A673 (cell line): ENCODE measurements around the gene CPAMD8.

Experiments used
- EZH2 ChIP-seq: fragments of 200-600 bp; sonication (generic); IDR thresholded peaks from 2 replicates; pipeline ENCODE4 v1.6.1; 2017; ENCODE audit warnings: borderline replicate concordance, low read depth, mild to moderate bottlenecking, mixed read lengths, antibody characterized with exemption, low read length; ENCODE audit not compliant: poor library complexity, severe bottlenecking
- TF ChIP-seq, protein P1 (sequence below): fragments of 300-800, 200-600 bp; sonication (generic); conservative IDR thresholded peaks from 2 replicates; pipeline ENCODE4 v1.5.1; 2017; ENCODE audit warnings: low read depth, mild to moderate bottlenecking, antibody characterized with exemption, low read length, moderate library complexity, mixed read lengths

DNA sequence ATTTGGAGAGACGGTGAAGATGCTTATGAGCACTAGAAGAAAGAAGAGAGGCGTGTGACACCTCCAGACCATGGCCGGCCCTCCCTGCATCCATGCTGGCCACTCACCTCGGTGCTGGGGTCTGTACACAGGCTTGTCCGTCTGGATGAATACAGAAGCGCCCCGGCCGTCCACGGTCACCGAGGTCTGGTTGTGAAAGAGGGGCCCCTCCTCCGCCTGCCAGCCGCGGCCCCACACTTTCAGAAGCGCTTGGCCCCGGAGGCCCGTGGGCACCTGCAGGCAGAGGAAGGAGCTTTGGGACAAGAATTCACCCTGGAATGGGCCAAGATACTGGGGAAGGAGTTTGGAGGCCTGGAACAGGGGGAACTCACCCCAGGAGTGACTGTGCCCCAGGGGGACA, 15.1 kb downstream of the CPAMD8 start:
- TF ChIP-seq, protein P1, sequence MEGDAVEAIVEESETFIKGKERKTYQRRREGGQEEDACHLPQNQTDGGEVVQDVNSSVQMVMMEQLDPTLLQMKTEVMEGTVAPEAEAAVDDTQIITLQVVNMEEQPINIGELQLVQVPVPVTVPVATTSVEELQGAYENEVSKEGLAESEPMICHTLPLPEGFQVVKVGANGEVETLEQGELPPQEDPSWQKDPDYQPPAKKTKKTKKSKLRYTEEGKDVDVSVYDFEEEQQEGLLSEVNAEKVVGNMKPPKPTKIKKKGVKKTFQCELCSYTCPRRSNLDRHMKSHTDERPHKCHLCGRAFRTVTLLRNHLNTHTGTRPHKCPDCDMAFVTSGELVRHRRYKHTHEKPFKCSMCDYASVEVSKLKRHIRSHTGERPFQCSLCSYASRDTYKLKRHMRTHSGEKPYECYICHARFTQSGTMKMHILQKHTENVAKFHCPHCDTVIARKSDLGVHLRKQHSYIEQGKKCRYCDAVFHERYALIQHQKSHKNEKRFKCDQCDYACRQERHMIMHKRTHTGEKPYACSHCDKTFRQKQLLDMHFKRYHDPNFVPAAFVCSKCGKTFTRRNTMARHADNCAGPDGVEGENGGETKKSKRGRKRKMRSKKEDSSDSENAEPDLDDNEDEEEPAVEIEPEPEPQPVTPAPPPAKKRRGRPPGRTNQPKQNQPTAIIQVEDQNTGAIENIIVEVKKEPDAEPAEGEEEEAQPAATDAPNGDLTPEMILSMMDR: no peak
- no peak for TF ChIP-seq EZH2
